Astrocyte of the hippocampus (primary cell): ENCODE data around the gene CPS1.

Experiments used
- DNase-seq: peaks from one replicate; pipeline ENCODE4 v3.0.0; 2011; ENCODE audit warnings: low read depth, low spot score

Gene CPS1

GRCh38 chr2:210676067-210676466 is 119.7 kb downstream of the CPS1 start:
- DNase-seq: no peak

- DNase-seq: no peak
These were observed 125.1 kb downstream of the CPS1 start for GRCh38 chr2:210681491-210681890.

- DNase-seq: no peak
These were observed 130.0 kb downstream of the CPS1 start for GRCh38 chr2:210686401-210686800.

- DNase-seq: no peak
These were observed 131.5 kb downstream of the CPS1 start for GRCh38 chr2:210687786-210688470.

GRCh38 chr2:210707900-210708299 is 151.5 kb downstream of the CPS1 start:
- DNase-seq: no peak

- DNase-seq: no peak
These were observed 156.7 kb downstream of the CPS1 start for GRCh38 chr2:210713122-210713521.

GRCh38 chr2:210715560-210716082 is 159.2 kb downstream of the CPS1 start:
- DNase-seq: no peak

GRCh38 chr2:210718503-210718902 is 162.1 kb downstream of the CPS1 start:
- DNase-seq: no peak

- no peak for DNase-seq
These were observed 165.7 kb downstream of the CPS1 start for GRCh38 chr2:210722092-210722491.

GRCh38 chr2:210727549-210727948 is 171.2 kb downstream of the CPS1 start:
- DNase-seq: peak; percentile 37
